ENCODE data around the gene ERFE. TPM values are rescaled to one million over a fixed set of nuclear protein-coding genes. Genes with fewer than 3 reads are reported as not detected.
A peak's percentile ranks its signal among the peaks of the same experiment; 100 is the strongest.

Gene ERFE
- total RNA-seq, 2 donors from 2014 or later, result 0.33 to 1.5 TPM

- no peak for TF ChIP-seq CTCF (IDR thresholded peaks at IDR 0.05)
- Histone ChIP-seq H3K9me3 (no peaks in the 10 kb centered on the region), H3K36me3 (no peaks in the 10 kb centered on the region), H3K4me3 (peak overlapping the region; percentile 78 to 80), H3K27ac (peak overlapping the region; percentile 81 to 90), H3K27me3 (no peaks in the 10 kb centered on the region), H3K4me1 (peaks cover 0 to 25% of the 10 kb centered on the region in 2 donors)
- no peak for DNase-seq (ENCODE audit: low spot score)
Observed at GRCh38 chr2:238202326-238203093, 43.7 kb downstream of the ERFE start.

DNA sequence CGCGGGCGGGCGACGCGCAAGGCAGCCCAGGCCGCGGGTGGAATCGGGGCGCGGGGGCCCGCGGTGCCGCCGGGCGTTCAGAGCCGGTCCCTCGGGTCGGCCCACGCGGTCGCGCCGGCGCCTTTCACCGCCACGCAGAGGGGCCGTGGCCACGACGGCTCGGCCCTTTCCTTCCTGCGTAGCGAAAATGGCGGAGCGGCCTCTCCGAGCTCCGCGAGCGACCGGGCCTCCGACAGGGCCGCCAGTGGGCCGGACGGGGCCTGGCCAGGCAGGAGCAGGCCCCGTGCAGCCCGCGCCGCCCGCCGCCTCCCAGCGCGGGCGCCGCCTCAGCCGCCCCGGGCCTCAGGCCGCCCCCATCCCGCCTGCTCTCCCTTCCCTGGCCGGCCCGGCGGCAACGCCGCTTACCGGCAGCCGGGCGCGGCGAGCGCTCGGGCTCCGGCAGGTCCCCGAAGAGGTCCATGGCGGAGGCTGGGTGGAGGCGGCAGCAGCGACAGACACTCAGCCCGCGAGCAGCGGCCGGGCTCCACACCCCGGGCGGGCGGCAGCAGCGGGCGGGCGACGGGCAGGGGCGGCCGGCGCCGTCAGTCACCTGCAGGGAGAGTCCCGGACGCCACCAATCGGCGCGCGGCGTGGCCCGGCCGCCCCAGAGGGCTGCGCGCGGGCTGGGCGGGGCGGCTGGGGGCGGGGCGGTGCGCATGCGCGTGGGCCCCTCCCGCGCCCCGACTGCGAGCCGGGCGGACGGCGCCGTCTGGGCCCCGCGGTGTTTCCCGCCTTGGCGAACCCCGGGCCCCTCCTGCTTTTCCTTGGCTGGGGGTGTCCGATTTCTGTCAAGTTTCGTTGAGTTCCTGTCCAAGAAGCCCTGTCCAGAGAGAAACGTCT, 44.6 kb downstream of the ERFE start, which contains the start of gene ILKAP:
Gene ILKAP, minus strand, starts transcription at position 602 of the 879 bp plus-strand sequence. Its CDS starts 142 bp downstream, at position 460.
- no peaks in the 10 kb centered on the region for H3K27me3 ChIP-seq
- H3K4me3 ChIP-seq, result peak within 1 kb of the TSS; percentile 78 to 80
- H3K9me3 ChIP-seq, result no peaks in the 10 kb centered on the region
- peak in 1 of 2 donors; percentile 8 for TF ChIP-seq CTCF (IDR thresholded peaks at IDR 0.05)
- peaks cover 0 to 25% of the 10 kb centered on the region in 2 donors for H3K4me1 ChIP-seq
- peak; percentile 83 for DNase-seq (ENCODE audit: low spot score)
- peak within 1 kb of the TSS; percentile 86 to 90 for H3K27ac ChIP-seq
- no peaks in the 10 kb centered on the region for H3K36me3 ChIP-seq

DNA sequence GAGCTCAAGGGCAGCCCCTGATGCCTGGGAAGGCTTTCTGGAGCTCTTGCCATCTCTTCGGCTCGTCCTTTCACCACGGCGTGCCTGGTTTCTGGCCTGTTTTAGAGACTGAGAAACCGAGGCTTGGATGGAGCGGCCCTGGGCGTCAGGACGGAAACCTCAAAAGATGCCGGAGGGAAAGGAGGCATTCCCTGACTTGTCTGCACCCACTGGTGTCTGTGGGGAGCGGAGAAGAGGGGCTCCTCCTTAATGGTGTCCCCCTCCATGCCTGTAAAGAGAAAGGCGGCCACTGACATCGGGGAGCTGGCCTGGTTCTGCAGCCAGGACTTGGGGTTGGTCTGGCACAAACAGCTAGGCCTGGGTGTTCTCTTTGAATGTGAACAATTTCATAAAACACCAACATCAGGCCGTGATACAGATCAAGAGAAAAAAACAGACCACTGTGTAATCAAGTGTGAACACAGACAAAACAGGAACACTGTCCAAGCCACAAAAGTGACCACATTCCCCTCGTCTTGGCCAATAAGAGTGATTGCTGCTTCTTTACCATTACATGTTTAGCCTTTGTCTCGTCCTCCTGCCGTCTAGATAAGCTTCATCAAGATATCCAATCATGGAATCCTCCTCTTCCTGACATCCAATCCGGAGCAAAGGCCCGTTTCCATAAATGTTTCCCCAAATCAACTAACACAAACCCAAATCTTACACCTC, 45.4 kb downstream of the ERFE start:
- Histone ChIP-seq H3K36me3 (no peaks in the 10 kb centered on the region), H3K4me3 (peak overlapping the region; percentile 40 to 80), H3K27ac (peak overlapping the region; percentile 86 to 90), H3K4me1 (peaks cover 0 to 25% of the 10 kb centered on the region in 2 donors), H3K27me3 (no peaks in the 10 kb centered on the region), H3K9me3 (no peaks in the 10 kb centered on the region)
- DNase-seq (ENCODE audit: low spot score), result no peak
- TF ChIP-seq CTCF (IDR thresholded peaks at IDR 0.05), result no peak

DNA sequence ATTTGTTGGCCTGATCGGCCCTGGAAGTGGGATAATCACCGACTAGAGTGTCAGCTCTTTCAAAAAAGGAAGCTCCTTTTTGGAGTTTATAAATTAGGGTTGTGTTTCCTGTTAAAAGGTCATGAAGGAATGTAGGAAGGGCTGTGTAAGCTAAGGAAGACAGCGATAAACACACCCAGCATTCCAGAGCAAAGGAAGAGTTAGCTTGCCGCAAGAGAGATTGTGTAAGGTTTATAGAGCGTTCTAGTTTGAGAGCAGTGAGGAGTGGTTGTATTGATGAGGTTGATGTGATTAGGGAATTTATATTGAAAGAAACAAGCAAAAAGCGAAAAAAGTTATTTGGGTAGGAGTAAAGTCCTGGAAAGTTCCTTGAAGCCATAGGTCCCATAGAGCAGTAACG, 48.2 kb downstream of the ERFE start:
- no peak for TF ChIP-seq CTCF (IDR thresholded peaks at IDR 0.05)
- H3K9me3 ChIP-seq, result no peaks in the 10 kb centered on the region
- H3K27ac ChIP-seq, result no peak overlapping the region
- no peak for DNase-seq (ENCODE audit: low spot score)
- H3K27me3 ChIP-seq, result no peaks in the 10 kb centered on the region
- peaks cover 0 to 9% of the 10 kb centered on the region in 2 donors for H3K4me1 ChIP-seq
- no peak overlapping the region for H3K4me3 ChIP-seq
- no peaks in the 10 kb centered on the region for H3K36me3 ChIP-seq

- Histone ChIP-seq H3K27me3 (no peaks in the 10 kb centered on the region), H3K36me3 (no peaks in the 10 kb centered on the region), H3K4me3 (no peak overlapping the region), H3K4me1 (no peaks in the 10 kb centered on the region), H3K27ac (no peak overlapping the region), H3K9me3 (no peaks in the 10 kb centered on the region)
- TF ChIP-seq CTCF (IDR thresholded peaks at IDR 0.05), result no peak
- DNase-seq (ENCODE audit: low spot score), result no peak
Observed at GRCh38 chr2:238216651-238217184, 57.9 kb downstream of the ERFE start.

Data from right atrium auricular region (tissue), 2 donors.